Measurements from ENCODE around the gene HTR2C. TPM values are rescaled to one million over a fixed set of nuclear protein-coding genes. Genes with fewer than 3 reads are reported as not detected.

The HTR2C gene
- polyA plus RNA-seq, 4 donors: 0.32 to 1.1 (median 0.56) TPM

- no peak for DNase-seq (ENCODE audit: low read depth in 4 of 4, low spot score in 3 of 4)
These were observed 368.8 kb downstream of the HTR2C start for GRCh38 chrX:114952696-114953095.
